Body of pancreas (tissue), 4 donors: ENCODE measurements around the gene PFDN1.

ENCODE experiments used
- POLR2A ChIP-seq, 3 donors: fragments of 450-650 bp; IDR thresholded peaks; one replicate each; pipeline ENCODE4 v1.6.1; 2016; ENCODE audit warnings: antibody characterized with exemption in 3 of 3, mild to moderate bottlenecking in 2 of 3
- TF ChIP-seq, protein P1 (sequence below), 7 experiments: fragments of 450-650 bp in 4 of 7; fragments of 200-600 bp in 3 of 7; sonication (generic) in 3 of 7; IDR thresholded peaks; one replicate each; pipeline ENCODE4 v1.5.1; 2016 to 2019; ENCODE audit warnings: antibody characterized with exemption in 7 of 7

DNA sequence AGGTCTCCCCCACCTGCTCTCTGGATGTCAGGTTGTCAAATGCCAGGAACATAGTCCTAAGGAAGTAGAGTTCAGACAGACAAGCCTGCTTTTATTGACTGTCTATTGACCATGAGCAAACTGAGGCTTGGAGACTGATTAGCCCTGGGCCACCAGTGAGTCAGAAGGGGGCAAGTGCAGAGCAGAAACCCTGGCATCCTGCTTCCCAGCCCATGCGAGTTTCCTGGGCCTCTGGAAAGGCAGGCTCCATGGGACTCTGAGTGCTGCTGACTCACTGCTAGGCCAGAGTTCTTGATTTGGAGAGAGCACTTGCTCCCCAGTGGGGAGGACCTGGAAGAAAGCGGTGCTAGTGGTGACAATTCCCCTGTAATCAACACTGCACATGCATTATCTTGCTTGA lies 46.3 kb upstream of the PFDN1 start:
- TF ChIP-seq, protein P1, sequence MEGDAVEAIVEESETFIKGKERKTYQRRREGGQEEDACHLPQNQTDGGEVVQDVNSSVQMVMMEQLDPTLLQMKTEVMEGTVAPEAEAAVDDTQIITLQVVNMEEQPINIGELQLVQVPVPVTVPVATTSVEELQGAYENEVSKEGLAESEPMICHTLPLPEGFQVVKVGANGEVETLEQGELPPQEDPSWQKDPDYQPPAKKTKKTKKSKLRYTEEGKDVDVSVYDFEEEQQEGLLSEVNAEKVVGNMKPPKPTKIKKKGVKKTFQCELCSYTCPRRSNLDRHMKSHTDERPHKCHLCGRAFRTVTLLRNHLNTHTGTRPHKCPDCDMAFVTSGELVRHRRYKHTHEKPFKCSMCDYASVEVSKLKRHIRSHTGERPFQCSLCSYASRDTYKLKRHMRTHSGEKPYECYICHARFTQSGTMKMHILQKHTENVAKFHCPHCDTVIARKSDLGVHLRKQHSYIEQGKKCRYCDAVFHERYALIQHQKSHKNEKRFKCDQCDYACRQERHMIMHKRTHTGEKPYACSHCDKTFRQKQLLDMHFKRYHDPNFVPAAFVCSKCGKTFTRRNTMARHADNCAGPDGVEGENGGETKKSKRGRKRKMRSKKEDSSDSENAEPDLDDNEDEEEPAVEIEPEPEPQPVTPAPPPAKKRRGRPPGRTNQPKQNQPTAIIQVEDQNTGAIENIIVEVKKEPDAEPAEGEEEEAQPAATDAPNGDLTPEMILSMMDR (IDR thresholded peaks at IDR 0.05): no peak
- TF ChIP-seq POLR2A (IDR thresholded peaks at IDR 0.05): no peak
